NAMALWA (cell line): Measurements from ENCODE around the gene HPS1.

ENCODE experiments used
- DNase-seq: peaks from one replicate; pipeline ENCODE4 v3.0.0-alpha.2; 2015; ENCODE audit warnings: low spot score

The HPS1 gene

DNA sequence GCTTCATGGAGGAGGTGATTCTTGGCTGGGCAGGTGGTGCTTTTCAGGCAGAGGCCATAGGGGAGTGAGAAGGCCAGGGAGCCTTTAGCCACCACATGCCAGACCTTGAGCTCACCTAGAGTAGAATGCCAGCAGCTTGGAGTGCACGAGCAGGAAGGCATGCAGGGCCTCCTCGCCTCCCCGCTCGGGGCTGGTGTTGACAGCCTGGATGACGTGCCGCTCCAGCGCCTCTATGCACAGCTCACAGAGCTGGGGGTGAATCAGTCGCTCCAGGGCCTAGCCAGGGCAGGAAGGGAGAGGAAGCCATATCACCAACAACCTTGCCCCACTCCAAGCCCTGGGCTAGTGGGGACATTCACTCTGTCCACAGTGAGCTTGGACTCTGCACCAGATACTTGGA lies 15.7 kb downstream of the HPS1 start:
- DNase-seq: no peak

- no peak for DNase-seq
These were observed 16.3 kb downstream of the HPS1 start for GRCh38 chr10:98430427-98430826.

- DNase-seq: no peak
These were observed 17.2 kb downstream of the HPS1 start for GRCh38 chr10:98429320-98430072.

GRCh38 chr10:98427011-98427515 lies 19.7 kb downstream of the HPS1 start:
- DNase-seq: no peak

DNA sequence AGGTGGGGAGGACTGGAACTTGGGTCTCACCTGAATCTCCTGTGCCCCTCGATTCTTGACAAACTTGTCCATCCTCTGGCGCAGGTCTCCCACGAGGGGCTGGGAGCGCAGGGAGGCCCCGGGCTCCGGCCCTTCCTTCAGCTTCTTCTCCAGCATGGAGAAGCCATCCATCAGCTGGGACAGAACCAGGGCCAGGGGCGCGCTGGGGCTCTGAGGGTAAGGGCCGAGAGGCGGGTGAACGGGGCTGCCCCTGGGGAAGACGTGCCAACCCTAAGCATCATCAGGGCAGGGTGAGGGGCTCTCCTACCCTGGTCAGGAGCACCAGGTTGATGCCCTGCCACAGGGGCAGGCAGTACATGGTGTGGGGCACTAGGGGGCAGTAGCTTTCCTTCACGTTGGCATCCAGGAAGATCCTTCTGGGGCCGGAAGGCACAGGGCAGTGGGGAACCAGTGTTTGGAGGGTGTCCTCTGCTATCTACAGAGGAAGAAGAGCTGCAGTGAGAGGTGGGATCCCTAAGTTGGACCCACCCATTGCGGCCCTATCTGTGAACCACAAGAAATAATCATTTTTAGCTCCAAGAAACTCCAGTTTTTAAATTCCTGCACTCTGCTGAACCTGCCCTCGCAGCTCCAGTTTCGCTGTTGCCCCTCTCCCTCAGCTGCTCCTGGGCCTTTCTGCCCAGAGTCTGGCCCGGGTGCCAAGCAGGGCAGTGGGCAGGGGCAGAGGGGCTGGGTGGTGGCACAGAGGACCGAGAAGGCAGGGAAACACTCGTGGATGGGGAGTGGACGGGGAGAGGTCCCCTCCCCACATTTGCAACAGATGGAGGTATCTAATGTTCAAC lies 21.0 kb downstream of the HPS1 start:
- peak; percentile 71 for DNase-seq

DNA sequence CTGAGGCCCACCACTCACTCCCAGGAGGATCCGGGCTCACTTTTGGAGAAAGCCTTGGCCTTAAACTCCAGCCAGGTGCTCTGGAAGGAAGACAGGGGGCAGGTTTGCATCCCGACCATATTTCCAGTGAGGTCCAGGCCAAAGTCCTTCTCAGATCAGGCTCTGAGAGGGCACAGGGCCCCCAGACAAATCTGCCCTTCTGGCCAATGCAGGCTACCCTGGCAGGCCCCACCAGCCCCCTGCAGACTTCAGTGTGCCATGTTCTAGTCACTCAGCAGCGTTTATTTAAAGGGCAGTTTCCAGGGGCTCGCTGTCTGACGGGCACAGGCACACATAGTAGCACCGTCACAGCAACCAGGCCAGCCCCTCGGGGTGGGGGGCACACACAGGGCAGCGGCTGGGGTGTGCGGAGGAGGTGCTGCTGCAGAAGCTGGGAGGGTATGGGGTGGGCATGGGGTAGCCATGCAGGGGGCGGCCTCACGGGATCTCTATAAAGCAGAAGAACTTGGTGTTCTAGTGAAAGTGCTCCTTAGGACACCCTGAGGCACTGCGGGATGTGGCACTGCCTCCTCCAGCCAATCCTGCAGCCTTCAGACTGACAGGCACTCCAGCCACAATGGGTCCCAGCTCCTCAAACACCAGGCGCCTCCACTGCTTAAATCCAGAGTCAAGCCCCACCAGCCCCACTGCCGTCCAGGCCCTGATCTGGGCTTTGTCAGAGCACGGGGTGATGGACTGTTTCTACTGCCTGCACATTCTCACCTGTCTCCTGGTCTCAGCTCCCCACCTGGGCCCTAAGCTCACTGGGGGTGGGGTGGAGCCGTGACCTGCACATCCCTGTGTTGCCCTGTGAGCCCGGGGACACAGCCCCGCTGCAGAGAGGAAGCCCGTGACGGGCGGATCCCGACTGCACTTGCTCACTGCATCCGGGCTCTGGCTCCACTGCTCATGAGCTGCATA lies 22.2 kb downstream of the HPS1 start:
- DNase-seq: no peak

DNA sequence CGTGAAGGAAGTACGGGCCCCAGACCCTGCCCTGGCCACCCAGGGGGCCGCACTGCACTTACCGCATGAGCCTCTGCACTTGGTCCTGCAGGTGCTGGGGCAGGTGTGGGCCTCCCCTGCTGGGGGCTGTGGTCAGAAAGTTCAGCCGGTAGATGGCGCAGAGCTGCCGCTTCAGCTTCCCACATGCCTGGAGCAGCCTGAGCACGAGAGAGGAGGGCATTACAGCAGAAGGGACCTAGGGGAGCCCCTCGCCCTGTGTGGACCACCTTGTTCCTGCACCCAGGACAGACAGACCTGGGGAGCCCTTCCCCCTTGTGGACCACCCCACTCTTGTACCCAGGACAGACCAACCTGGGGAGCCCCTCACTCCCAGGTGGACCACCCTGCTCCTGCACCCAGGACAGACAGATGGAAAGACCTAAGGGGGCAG lies 23.0 kb downstream of the HPS1 start:
- DNase-seq: peak; percentile 72

DNA sequence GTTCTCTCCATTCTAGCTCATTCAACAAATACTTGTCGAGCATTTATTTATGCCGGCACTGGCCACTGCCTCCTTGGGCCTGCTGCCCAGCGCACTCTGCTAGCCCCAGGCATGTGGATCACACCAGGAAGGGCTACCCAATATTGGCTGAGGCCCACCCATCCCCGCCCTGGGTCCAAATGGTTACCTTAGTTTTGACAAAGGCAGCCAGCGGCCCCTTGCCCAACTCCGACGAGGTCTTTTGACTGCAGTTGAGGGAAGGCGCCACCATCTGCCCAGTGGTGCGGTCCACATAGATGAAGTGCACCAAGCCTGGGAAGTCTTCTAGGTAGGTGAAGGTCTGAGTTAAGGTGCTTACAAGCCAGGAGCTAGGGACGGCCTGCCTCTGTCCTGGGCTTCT lies 24.6 kb downstream of the HPS1 start:
- no peak for DNase-seq

DNA sequence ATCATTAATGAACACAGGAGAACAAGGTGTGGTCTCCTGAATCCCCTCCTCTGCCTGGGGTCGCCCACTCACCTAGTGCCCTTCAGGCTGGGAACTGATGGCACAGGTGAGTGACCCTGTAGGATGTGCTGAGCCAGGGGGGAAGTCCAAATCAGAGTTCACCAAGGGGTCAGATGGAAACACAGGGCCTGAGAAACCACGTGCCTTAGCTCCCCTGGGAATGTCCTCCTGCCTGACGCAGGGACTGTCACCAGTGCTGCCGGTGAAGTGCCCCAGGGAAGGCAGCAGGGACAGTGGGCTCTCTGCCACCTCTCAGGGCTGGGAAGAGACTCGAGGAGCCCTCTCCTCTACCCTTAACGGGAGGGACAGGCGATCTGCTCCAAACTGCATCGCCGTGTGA lies 25.9 kb downstream of the HPS1 start:
- DNase-seq: no peak

- DNase-seq: no peak
These were observed 27.1 kb downstream of the HPS1 start for GRCh38 chr10:98419469-98420261.

DNA sequence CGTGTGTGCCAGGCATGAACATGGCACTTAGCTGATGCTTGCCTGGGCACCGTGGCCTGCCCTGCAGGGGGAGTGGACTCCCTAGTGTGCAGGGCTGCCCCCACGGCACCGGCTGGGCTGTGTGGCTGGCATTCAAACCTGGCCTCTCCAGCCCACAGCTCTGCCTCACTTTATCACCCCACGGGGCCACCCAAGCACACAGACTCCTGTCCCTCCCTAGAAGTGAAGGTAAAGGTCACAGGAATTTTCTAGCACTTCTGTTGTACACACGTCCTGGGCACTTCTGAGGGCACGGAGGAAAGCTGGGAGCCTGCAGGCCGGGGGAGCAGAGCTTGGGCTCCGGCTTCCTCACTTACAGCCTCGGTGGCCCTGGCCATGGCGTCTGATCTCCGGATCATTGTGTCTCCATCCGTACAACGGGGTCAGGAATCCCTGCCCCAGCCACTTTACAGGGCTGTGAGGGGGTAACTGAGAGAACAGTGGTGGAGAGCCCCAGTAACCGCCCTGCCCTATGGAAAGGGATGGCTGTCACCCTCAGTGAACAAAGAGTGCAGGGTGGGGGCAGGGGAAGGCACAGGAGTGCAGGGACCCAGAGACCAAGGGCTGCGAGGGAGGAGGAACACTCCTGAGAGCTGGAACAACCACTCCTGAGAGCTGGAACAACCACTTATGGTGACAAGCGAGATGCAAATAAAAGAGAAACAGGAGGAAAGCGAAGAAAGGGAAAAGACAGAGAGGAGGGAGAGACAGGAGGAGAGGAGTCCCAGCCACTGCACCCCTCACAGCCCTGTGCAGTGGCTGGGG lies 27.9 kb downstream of the HPS1 start:
- DNase-seq: no peak

DNA sequence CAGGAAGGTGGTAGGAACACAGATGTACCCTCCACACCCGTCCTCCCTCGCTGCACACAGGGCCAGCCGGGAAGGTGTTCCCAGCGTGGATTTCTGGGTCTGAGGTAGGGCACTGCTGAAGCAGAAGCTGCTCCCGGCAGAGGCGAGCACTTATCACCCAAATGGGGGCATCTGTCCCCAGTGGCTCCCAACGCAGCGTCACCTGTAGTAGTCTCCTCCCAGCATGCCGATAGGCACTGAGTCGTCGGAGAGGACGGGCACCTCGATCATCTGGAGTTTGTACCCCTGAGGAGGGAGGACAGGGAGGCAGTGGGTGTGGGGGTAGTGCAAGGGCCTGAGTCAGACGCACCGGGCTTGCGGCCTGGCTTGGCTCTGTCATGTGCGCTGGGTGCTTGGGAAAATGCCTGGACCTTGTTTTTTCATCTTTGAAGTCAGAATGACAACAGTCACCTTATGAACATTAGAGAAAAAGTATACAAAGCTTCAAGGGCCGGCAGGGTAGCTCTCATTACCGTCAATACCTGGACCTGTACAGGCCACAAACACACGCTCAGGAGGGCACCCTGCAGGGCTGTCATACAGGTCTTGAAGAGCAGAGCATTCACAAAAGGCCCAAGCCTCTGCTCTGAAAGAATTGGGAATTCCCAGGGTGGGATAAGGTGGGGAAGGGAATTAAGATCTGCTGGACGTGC lies 28.6 kb downstream of the HPS1 start:
- no peak for DNase-seq

DNA sequence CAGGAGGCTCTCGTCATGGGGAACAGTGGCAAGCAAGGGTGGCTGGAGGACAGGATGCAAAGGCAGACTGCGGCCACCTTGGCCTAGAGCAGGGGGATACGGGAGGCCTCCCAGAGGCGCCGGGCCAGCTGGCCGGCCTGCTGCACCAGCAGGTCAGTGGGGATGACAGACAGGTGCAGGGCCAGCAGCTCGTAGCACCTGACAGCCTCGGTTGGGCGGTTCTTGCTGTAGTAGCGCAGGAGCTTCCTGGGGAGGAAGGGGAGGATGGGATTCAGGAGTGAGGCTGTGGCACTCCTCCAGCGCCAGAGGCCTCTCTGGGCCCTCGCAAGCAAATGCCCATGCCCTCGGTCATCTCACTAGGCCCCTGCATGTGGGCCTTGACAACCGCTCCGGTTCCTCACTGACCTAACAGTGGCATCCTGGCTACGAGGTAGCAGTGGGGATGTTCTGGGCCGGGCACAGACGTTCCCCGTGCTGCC lies 29.2 kb downstream of the HPS1 start:
- DNase-seq: no peak

DNA sequence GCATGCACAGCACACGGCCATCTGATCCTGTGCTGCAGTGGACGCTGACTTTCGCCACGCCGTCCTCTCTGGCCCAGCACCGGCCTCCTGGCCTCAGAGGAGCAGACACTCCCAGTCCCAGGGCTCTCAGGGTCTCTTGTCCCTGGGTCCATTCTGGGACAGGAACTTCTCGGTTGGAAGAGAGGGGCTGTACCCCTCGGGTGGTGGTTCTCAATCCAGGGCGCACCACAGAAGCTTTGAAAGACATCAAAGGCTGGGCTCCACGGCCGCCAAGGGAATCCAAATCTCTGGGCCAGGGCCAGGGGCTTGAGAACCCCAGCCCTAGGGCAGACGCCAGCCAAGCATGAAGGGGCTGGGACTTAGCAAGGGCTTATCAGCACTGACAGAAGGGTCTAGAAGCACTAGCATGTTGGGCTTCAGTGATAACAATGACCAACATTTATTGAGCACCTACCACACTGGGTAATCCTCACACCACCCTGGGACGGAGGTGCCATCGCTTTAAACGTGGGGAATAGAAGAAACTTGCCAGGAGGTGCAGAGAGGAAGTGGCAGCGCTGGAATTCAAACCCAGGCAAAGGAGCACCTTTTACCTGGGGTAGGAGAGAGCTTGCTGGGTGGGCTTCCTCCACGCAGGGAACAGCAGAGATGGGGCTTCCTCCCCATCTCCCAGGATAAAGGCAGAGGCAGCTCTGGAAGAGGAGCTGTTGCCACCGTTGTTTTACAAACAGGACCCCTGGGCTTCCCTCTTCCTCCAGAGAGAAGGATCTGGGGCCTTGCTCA lies 29.9 kb downstream of the HPS1 start:
- no peak for DNase-seq

GRCh38 chr10:98415731-98416119 lies 31.0 kb downstream of the HPS1 start:
- no peak for DNase-seq

DNA sequence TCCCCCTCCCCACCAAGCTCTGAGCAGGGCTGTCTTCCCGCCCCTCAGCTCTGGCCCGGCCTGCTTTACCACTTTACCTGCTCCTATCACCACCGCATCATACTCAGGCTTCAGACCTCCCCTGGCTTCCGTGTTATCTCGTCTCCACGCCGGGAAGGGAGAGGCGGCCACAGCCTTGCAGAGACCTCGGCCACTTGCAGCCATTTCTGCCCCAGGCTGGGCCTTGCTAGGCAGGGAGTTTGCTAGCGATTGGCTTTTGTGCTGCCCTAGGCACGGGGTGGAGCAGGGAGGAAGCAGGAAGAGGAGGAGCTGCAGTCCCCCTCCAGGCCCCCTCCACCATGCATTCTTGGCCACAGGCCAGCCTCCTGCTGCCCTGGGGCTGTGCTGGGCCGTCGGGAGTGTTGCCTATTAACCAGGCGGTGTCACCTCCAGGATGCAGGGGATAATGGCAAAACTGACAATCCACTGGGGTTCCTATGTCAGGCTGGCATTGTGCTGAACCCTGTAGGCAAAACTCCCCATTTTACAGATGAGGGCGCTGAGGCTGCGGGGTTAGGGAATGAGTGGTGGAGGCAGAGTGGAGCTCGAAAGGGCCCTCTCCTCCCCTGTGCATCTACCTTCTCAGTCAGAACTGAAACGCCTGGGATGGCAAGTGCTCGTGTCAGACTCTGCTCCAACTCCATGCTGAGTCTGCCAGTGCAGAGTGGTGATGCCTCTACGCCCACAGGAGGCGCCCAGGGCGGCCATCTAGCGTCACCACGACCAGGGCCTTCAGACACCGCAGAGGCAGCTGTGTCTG lies 31.6 kb downstream of the HPS1 start, which contains the start of gene PYROXD2:
PYROXD2 (minus strand) TSS at position 251 of the 799 bp plus-strand sequence; CDS start at position 204, 47 bp downstream.
- peak; percentile 49 for DNase-seq

DNA sequence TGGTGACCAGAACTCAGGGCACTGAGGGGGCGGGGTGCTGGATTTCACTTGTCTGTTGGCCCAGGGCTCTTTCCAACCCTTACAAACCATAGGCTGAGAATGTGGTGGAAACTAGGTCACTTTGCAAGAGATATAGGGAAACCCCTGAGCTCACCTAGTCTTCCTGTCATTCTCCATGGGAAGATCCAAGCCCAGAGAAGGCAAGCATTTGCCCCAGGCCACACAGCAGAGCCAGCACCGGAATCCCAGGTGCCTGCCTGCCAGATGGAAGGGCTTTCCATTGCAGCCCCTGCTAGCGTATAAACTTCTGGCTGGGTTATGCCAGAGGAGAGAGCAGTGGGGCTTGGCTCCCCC lies 32.2 kb downstream of the HPS1 start:
- DNase-seq: no peak

GRCh38 chr10:98411768-98412167 lies 35.0 kb downstream of the HPS1 start:
- DNase-seq: no peak
